ENCODE data around the gene CDX1.

The CDX1 gene

GRCh38 chr5:150130493-150130922 is 36.1 kb upstream of the CDX1 start:
- TF ChIP-seq CTCF (IDR thresholded peaks at IDR 0.05; ENCODE audit: control insufficient read depth, insufficient read depth, low read depth, low read length, missing control alignments) = no peak
- no peak overlapping the region for H3K4me3 ChIP-seq (ENCODE audit: control insufficient read depth, low read depth, low read length)
- DNase-seq (ENCODE audit: low read depth) = no peak

- no peak overlapping the region for H3K4me3 ChIP-seq (ENCODE audit: control insufficient read depth, low read depth, low read length)
- TF ChIP-seq CTCF (IDR thresholded peaks at IDR 0.05; ENCODE audit: control insufficient read depth, insufficient read depth, low read depth, low read length, missing control alignments) = no peak
- DNase-seq (ENCODE audit: low read depth) = no peak
Measured at GRCh38 chr5:150131461-150131860, 35.1 kb upstream of the CDX1 start.

- DNase-seq (ENCODE audit: low read depth) = no peak
- no peak overlapping the region for H3K4me3 ChIP-seq (ENCODE audit: control insufficient read depth, low read depth, low read length)
- no peak for TF ChIP-seq CTCF (IDR thresholded peaks at IDR 0.05; ENCODE audit: control insufficient read depth, insufficient read depth, low read depth, low read length, missing control alignments)
Measured at GRCh38 chr5:150131978-150132694, 34.4 kb upstream of the CDX1 start.

GRCh38 chr5:150132740-150133139 is 33.8 kb upstream of the CDX1 start:
- TF ChIP-seq CTCF (IDR thresholded peaks at IDR 0.05; ENCODE audit: control insufficient read depth, insufficient read depth, low read depth, low read length, missing control alignments) = no peak
- no peak overlapping the region for H3K4me3 ChIP-seq (ENCODE audit: control insufficient read depth, low read depth, low read length)
- no peak for DNase-seq (ENCODE audit: low read depth)

GRCh38 chr5:150133581-150134197 is 32.9 kb upstream of the CDX1 start:
- no peak overlapping the region for H3K4me3 ChIP-seq (ENCODE audit: control insufficient read depth, low read depth, low read length)
- TF ChIP-seq CTCF (IDR thresholded peaks at IDR 0.05; ENCODE audit: control insufficient read depth, insufficient read depth, low read depth, low read length, missing control alignments) = no peak
- DNase-seq (ENCODE audit: low read depth) = no peak

- no peak overlapping the region for H3K4me3 ChIP-seq (ENCODE audit: control insufficient read depth, low read depth, low read length)
- DNase-seq (ENCODE audit: low read depth) = no peak
- TF ChIP-seq CTCF (IDR thresholded peaks at IDR 0.05; ENCODE audit: control insufficient read depth, insufficient read depth, low read depth, low read length, missing control alignments) = no peak
Measured at GRCh38 chr5:150134198-150134588, 32.4 kb upstream of the CDX1 start.

Measured in AG09309 (cell line).